Activated CD4-positive, CD25-positive, alpha-beta regulatory T cell treated with anti-CD3 and anti-CD28 coated beads, Interleukin-2, amount 50 U/mL, for 16 hours (primary cell): ENCODE data around the gene HOXD12.

Experiments
- DNase-seq: peaks from one replicate; pipeline ENCODE4 v3.0.0-alpha.2; 2020; ENCODE audit warnings: low read depth, low spot score

Gene HOXD12

DNA sequence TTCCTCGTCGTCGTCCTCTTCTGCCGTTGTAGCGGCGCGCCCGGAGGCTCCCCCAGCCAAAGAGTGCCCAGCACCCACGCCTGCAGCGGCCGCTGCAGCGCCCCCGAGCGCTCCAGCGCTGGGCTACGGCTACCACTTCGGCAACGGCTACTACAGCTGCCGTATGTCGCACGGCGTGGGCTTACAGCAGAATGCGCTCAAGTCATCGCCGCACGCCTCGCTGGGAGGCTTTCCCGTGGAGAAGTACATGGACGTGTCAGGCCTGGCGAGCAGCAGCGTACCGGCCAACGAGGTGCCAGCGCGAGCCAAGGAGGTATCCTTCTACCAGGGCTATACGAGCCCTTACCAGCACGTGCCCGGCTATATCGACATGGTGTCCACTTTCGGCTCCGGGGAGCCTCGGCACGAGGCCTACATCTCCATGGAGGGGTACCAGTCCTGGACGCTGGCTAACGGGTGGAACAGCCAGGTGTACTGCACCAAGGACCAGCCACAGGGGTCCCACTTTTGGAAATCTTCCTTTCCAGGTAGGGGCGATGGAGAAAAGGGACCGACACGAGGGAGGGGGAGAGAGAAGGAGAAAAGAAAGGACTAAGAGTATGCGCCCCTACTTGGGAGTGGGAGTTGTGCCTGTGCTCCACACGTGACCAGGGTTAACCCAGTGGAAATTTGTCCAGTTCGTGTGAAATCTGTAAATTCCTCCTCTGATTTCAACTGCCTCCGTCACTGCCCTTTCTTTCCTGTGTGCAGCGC lies 6.3 kb upstream of the HOXD12 start:
- no peak for DNase-seq

DNA sequence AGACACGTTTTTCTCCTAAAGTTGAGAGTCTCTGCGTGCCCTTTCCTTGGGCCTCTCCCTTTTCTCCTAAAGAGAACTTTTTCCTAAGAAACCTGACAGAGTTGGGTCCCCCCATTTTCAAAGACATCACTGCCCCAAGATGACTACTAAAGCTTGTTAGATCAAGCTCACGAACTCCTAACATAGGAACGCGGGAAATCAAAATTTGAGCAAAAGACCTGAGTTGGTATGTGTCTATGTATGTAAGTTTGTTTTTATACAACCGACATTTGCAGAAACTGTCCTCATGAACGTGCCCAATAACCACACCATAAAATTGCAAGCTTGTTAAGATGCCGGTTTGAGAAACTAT lies 5.7 kb upstream of the HOXD12 start:
- DNase-seq = no peak

DNA sequence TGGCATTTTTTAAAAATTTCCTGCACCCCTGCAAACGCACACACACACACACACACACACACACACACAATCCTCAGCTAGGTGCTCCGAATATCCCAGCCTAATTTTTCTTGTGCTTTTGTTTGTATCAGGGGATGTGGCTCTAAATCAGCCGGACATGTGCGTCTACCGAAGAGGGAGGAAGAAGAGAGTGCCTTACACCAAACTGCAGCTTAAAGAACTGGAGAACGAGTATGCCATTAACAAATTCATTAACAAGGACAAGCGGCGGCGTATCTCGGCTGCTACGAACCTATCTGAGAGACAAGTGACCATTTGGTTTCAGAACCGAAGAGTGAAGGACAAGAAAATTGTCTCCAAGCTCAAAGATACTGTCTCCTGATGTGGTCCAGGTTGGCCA lies 5.2 kb upstream of the HOXD12 start:
- no peak for DNase-seq

DNA sequence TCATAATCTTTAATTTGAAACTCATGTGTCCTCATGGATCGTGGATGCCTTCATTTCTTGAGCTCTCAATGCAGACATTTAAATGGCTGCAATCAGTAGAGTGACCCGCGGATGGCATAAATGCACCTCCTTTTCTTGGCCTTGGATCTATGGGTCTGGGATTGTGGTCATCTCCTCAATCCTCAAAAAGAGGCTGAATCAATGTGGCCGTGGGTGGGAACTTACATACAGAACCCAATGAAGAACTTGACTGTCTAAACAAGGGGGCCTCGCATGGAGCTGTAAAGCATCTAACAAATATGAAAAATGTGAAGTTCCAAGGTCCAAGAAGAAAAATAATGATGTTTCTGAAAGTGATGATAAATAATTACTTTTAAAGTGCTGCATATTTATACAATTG lies 4.2 kb upstream of the HOXD12 start:
- DNase-seq = no peak

DNA sequence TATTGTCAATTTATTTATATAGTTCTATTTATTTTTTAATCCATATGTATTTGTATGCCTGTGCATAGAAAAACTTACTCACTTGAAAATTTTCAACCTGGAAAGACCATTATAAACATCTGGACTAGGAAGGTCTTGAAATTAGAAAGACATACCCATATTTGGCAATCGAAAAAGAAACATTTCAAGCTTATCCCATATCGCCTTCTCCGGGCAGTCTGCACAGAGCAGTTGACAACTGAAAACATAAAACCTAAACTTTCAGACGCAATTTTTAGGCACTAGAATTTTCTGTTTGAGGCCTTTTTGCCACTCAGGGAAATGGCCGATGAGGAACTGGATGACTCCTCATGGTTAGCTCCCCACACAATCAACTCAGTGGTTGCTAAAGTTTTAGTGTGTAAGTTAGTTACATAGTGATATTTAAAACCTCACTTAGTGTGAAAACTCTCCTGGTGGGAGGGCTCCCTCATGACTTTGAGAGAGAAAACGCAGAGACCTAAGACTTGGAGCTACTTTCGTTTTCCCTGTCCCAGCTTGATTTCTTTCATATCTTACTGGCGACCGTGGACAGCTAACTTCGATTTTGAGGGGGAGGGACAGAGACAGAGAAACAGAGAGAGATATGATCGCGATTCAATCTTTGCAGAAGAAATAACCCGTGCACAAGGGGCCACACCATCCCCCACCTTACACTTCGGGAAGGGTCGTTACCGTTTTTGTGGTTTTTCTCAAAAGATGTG lies 3.2 kb upstream of the HOXD12 start:
- no peak for DNase-seq

DNA sequence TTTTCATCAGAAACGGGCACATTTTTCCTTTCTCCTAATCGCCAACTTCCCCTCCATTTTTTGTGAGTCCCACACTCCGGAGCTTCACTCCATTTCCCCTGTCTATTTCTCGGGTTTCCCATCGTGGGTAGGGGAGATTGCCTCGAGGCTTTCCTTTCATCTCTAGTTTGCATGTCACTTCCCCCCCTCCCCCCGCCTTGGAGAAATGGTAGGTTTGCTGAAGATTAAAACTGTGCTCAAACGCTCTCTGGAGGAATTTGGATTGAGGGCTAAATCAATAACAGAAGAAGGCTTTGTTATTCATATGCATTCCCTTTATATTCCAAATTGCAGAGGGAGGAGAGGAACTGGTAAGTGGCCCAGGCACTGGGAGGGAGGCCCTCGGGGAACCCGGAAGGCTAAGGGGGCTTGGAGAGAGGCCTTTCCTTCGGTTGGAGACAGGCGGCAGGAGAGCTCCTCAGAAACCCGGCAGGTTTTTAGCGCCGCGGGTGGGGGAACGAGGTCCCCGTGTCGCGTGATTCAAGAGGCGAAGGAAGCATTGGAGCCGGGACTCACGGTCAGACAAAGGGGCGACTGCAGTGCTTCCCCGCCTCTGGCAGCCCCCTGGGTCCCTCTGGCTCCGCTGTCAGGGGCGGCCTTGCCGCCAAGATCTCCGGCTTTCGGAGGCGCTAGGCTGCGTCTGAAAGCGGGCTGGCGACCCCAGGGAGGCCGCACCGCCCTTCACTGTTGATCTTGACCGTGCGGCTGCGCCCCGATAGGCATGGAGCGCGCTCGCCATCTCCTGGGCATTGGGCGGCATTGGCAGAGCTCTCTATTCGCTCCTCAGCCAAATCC lies 2.4 kb upstream of the HOXD12 start:
- no peak for DNase-seq

DNA sequence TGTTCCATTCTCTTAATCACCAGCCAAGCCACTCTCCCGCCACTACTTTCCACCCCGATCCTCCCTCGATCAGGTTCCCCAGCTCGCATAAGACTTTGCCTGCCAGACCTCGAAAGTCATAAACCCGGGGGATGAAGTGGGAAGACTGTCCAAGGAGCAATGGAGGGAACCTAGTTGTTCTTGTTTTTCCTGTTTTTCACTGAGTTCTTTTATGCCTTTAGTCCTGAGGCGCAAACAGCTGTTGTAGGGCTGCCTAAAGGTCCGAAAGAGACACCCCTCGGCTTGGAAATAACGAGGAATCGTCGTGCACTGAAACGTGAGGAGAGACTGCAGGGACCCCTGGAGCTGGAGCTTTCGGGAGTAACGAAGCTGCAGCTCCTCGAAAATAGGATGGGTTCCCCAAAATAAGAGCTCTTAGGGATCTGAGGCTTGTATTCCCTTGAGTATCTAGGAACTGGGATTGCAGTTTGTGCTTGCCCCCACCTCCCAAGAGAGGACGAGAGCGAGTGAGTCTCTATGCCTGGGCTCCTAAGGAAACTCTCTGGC lies 1.7 kb upstream of the HOXD12 start:
- DNase-seq = no peak

DNA sequence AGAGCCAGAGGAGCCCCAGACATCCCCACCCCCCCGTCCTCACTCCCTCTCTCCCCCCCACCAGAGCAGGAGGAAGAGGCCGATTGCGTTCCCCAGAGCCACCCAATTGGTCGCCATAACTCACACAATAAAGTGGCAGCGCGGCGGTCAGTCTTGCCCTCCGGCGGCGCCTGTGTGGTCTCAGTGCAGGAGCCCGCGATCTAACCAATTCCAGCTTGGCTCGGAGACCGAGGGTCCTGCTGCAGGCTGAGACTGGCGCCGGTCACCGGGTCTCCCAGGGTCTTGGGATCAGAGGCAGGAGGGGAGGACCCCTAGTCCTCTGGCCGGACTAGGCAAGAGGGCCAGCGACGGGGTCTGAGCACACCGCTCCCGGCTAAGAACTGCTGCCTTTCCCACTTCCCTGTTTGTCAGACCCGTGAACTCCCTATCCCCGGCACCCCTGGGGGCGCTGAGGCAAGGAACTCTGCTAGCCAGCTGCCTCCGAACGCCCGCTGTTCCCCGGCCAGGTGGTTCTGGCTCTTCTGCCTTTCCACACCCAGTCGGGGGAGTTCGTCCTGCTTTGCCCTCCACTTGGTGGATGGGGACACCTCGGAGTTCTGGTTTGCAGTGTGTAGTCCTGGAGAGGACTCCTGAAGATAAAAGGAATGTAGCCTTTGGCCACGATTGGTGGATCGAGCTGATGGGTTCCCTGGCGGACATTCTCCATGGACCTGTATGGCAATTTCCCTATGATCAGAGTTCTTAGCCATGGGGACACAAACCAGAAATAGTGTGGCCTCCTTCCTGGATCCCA lies 1.0 kb upstream of the HOXD12 start:
- no peak for DNase-seq

DNA sequence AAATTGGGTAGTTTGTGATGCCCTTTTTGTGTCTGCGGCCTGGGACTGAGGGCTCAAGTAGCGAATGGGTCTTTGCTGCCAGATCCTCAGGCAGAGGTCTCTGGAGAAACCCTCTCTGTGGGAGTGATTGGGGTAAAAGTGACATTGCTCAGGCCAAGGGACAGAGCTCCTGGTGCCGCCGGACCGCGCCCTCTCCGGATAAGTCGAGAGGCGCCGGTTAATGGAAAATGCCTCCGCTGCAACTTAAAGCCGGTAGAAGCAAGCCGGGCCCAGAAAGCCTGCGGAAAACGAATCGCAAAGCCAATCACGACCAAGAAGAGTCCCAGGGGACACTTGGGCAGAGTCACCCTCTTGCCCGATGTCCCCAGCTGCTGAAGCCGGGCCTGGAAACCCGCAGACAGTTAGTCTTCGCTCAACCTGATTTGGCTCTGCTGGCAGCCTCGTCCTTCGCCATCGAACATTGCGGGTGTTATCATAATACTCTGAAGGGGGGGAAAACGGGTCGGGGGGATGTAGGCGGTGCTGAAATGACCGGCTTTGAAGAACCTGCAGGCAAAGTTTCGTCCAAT lies 352 bp upstream of the HOXD12 start:
- DNase-seq = no peak

DNA sequence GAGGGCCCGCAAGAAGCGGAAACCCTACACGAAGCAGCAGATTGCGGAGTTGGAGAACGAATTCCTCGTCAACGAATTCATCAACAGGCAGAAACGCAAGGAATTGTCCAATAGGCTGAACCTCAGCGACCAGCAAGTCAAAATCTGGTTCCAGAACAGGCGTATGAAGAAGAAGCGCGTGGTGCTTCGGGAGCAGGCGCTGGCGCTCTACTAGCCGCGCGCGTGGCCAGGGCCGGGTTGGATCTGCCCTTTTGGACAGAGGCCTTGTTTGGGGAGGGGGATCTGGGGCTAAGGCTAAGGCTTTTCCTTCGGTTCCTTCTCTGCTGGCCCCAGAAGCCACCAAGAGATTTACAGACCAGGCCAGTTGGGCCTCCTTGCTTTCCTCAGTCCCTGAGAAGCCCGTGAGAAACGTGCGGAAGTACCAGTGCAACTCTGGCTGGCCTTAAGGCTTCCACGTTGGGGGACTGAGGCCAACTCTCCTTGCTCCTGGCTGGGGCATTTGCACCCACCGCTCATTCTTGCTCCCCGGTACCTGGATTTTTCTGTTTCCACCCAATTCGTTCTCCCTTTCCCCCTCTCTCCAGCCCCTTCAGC lies 1.0 kb downstream of the HOXD12 start:
- no peak for DNase-seq

DNA sequence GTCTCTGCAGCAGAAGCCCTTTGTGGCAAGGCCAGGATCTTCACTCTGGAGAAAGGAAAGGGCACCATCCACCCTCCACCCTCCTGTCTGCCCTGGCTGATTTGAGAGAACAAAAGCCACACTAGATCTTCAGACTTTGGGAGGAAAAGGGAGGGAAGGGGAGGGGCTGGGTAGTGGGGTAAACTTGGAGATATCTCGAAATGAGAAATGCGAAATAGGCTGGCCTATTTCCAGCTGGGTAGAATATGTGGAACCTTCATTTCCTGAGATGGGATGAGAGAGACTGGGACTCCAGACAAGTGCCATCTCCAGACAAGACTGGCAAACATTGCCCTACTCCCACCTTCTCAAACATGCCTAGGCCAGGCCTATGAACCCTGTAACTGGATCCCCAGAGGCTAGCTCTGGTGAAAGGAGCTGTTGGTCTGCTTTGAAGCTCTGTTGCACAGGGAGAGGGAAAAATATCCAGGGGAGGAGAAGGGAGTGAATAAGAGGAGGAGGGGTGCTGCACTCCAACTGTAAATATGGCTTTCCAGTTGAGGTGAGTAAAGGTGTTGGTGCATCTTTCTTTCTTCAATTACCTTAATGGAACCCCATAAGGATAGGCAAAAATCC lies 1.7 kb downstream of the HOXD12 start:
- DNase-seq = no peak

DNA sequence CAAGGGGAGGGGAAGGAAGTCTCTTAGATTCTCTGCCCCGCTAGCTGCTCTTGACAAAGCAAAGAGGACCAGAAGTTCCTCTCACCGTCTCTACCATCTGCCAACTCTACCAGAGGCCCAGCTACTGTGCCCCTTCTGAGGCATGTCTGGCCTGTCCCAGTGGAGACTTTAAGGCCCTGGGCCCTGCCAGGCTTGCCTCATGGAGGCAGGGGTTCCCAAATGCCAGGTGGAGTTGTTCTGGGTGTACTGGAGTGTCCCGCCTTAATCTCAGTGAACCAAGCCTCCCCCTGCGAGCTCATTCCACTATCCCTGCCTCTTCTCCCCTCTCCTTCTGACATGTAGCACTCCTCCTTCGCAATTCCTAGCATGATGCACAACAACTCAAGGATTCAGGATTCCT lies 2.2 kb downstream of the HOXD12 start:
- no peak for DNase-seq

DNA sequence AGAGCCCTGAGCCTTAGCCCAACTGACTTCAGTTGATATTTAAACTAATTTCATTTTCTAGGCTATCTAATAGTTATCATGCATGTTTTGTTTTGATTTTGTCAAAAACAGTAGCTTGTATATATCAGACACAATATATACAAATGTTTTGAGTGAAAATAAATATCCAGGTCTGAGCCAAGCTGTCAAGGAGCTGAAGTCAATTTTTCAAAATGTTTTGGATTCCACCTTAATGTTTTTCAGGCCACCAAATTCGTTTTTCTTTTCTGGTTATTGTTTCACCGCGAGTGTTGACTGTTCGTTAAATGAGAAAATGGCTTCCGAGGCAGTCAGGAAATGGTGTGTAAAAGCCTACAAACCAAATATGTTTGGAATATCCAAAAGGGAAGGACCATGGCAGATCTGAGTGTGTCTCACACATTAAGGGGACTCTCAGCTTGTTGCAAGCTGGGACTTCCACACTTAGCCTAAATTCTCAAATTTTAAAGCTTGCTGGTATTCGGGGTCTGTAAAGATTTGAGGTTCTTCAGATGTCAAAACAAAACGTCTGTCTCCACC lies 2.8 kb downstream of the HOXD12 start:
- no peak for DNase-seq

DNA sequence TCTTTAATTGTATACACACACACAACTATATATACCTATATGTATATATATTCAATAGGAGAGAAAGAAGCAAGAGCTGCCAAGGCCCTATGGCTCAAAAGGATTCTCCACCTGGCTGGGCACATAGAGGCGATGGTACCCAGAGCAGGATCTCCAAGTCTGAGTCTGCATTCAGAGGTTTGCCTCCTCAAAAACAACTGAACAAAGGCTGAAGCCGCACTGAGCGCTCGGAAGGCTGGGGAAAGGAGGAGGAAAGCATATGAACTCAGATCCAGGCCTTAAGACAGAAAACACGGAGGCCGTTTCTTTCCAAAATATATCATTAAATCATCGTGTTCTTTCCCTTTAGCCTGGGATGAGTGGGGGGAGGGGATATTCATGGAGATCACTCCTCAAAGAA lies 3.6 kb downstream of the HOXD12 start:
- no peak for DNase-seq

DNA sequence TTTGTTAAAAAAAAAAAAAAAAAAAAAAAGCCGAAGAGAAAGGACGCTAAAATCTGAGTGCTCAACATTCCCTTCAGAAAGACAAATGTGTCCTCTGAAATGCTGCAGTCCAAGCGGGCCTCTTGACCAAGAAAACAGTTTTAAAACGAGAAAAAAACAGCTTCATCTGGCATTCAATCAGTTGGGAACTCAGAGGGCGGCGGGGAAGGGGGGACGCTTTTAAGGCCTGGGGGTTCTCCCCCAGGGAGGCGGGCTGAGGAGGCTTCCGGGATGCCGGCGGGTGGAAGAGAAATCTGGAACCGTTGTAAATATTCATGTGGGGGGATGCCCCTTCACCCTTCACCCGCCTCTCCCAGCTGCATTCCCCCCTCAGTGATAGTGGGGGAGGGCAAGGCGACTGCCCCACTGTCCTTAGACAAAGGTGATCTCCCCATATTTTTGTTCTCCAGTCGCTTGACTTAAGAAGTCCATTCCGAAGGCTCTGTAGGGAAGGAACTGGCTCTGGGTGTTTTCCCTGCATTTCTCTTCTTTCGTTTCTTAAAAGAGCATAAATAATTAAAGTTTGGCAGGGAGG lies 4.2 kb downstream of the HOXD12 start:
- DNase-seq = no peak

DNA sequence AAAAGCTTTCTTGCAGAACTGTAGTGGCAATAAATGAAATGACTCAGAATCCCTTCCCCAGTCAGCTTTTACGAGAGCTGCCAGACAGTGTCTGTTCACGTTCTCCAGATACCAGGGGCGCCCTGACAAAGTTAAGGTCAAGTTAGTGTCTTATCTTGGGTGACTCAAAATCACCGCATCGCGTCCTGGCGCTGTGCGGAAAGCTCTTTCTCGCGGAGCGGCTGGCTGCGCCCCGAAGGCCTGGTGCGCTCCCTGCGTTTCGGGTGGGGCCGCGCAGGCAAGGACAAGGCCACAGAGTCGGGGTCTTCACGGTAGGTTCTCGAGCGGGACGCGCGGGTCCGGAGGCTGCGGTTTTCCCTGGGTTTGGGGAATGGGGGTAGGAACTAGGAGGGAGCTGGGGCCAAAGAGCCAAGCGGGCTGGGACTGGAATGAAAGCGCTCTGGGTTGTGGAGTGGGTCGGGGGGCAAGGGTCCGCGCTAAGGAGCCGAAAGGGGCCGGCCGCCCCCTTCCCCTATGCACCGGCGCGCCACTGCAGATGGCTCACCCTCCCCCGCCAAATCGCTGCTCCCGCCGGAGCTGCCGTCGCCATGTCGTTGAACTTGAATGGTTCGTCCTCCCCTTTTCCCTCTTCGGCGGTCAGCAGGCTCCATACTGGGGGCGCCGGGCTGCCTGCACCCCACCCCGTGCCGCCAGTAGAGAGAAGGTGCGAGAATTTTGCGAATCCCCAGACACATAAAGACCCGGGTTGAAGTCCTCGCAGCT lies 4.9 kb downstream of the HOXD12 start:
- DNase-seq = no peak

DNA sequence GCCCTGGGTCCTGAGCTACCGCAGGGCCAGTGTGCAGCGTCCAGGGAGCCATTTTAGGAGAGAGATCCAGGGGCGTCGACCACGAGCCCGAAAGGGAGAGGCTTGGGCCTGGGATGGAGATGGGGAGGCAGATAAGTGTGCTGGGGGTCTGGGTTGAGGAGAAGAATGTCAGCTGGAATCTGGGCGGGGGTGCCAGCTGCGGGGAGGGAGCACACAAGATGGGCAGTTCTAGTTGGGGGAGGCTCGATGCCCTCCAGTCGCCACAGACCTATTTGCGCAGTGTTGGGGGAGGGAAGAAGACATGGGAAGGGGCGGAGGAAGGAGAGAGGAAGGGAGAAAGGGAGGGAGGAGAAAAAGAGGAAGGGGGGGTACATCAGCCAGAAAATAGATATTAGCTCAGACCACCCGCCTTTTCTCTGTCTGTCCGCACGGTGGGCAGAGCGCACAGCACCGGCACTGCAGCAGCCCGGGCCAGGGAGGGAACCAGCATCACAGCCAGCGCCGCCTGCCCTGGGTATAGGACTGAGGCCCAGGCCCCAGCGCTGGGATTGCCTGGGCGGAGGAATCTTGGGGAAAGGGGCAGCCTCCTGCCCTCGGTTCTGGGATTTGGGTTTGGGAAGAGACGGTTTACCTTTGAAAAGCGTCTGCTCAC lies 5.6 kb downstream of the HOXD12 start:
- no peak for DNase-seq
